Endometrial microvascular endothelial cells (primary cell): ENCODE measurements around the gene CSF1R. TPM values are rescaled to one million over a fixed set of nuclear protein-coding genes. Genes with fewer than 3 reads are reported as not detected.
"Not testable (repeated sequence)": the region's sequence is repeated elsewhere in the genome, so short reads cannot be mapped to it uniquely, and the experiment has no call there.

Experiments used
- in situ Hi-C: cut with HindIII; loops from 2 replicates; pipeline ENCODE4 v1.10.0; 2017; ENCODE audit warnings: low sequenced_read_pairs, low pct_unique_long_range_greater_than_20kb; ENCODE audit errors: inconsistent ontology term
- total RNA-seq: library from RNA; depleted of rRNA; stranded (reverse); fragments of >200 nt; gene quantifications from one replicate; pipeline ENCODE4 v1.2.3, GENCODE V29; 2015; ENCODE audit errors: inconsistent ontology term

Gene CSF1R
- total RNA-seq, 1 donor from 2014 or later = not detected

DNA sequence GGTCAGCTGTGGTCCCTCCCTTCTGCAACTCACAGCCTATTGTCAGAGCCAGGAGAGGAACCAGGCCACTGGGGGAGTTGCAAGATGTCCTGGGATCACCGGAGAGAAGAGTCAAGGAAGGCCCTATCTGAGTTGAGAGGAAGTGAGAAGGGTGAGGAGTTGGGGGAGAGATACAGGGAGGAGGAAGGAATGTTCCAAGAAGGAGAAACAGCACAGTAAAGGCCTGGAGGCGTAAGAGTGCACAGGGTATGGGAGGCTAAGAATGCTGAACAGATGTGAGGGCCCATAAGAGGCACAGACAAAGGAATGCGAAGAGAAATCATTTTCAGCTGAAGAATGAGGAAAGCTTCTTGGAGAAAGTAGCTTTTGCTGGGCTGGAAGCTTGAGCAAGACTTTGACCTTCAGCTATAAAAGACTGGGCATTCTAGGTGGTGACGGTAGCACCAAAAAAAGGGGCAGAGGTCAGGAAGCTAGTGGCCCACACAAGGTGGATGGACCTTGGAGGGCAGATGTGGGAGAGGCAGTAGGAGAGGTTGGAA, 21.6 kb upstream of the CSF1R start:
- in situ Hi-C loops = no loop called here

- in situ Hi-C loops = no loop called here
Measured at GRCh38 chr5:150106674-150107426, 20.5 kb upstream of the CSF1R start.

- in situ Hi-C loops = no loop called here
Measured at GRCh38 chr5:150105928-150106615, 19.7 kb upstream of the CSF1R start.

DNA sequence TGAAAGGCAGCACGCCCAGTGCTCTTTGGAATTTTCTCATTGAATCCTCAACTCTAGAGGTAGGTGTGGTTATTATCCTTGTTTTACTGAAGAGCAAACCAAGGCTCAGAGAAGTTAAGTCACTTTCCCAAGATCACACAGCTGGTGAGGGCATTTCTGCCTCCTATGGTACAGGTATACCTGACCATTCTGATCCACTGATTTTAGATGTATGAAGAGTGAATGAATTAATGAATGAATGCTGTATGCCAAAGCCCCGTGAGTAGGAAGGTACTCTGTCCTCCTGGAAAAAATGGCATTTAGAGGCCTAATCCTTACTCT, 18.2 kb upstream of the CSF1R start:
- in situ Hi-C loops = no loop called here

DNA sequence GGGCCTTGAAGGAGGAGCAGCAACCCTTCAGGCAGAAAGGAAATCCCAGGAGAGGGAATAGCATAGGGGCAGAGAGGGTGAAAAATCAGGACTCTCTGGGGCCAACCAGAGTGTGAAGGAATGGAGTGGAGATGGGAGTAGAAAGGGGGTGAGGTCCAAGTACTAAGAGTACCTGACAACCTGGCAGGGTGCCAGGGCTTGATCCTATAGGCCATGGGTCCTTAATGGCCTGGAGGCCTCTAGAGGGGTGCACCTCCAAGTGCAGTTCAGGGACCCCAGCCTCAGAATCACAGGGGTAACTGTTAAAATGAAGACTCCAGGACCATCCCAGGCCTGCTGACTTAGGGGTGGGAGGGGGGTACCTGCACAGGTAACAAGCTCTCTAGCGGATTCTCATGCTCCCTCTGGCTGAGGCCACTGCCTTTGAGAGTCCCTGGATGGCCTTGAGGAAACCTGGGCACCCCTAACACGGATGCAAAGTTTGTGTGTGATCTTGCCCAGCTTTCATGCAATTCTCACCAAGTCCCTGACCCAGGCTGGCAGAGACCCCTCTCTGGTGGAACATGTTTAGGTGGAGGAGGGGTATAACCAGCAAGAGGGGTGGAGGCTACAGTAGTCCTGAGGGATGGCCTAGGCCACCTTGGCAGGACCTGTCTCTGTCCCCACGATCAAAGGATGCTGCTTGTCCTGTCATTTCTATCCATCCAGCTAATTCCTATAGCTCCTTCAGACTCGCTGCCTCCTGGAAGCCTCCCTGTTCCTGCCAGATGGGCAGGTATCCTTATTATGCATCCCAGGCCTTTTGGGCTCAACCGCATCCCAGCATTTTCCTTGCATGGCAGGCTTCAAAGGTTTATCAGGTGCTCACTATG, 17.6 kb upstream of the CSF1R start:
- in situ Hi-C loops = no loop called here

GRCh38 chr5:150101023-150101422, 14.7 kb upstream of the CSF1R start:
- in situ Hi-C loops = no loop called here

DNA sequence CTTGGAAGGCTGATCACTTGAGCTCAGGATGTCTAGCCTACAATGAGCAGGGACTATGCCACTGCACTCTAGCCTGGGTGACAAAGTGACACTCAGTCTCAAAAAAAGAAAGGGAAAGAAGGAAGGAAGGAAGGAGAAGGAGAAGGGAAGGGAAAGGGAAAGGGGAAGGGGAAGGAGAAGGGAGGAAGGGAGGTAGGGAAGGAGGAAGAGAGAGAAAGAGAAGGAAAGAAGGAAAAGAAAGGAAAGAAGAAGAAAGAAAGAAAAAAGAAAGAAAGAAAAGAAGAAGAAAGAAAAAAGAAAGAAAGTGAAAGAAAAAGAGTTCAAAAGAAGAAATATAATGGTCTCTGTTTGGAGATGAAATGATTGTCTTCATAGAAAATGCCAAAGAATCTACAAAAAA, 10.8 kb upstream of the CSF1R start:
- in situ Hi-C loops = no loop called here

DNA sequence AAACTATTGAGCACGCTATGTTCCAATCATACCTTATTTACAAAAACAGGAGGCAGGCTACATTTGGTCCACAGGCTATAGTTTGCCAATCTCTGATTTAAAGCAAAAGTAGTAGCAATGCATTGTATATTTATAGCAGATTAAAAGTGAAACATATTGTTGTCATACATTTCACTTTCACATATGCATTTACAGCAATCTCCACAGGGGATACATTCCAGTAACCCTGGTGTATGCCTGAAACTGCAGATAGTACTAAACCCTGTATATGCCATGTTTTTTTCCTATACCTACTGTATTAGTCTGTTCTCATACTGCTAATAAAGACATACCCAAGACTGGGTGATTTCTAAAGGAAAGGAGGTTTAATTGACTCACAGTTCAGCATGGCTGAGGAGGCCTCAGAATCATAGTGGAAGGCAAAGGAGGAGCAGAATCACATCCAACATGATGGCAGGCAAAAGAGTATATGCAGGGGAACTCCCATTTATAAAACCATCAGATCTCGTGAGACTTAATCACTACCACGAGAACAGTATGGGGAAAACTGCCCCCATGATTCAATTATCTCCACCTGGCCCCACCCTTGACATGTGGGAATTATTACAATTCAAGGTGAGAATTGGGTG, 5.9 kb upstream of the CSF1R start:
- in situ Hi-C loops = no loop called here

DNA sequence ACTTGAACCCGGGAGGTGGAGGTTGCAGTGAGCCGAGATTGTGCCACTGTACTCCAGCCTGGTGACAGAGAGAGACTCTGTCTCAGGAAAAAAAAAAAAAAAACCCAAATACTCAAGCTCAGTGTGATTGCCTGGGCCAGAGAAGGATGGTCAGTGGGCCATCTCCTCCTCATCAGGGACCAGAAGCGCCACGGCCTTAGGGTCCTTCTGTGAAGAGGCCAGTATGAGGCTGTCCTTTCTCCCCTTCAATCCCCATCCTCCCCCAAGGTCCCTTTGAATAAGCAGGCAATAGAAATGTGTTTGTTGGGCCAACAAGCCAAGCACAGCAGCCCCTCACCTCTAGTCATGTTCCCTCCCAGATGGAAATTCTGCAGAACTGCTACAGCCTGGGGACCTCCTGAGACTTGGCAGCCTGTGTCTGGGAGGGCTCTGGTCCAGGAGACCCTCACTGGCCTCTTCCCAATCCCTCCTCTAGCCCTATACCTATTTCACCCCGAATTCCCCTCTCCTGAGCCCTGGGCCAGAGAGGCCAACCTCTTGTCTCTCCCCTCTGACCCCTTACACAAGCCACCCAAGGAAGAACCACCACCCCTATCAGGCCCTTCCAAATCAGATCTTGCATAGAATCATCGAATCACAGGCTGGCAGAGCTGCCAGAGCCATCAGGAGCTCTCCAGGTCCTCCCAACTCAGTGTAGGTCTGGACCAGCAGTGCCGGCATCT, 1.0 kb downstream of the CSF1R start:
- in situ Hi-C loops = no loop called here

- in situ Hi-C loops = not testable (repeated sequence)
Measured at GRCh38 chr5:150084754-150085153, 1.6 kb downstream of the CSF1R start.

DNA sequence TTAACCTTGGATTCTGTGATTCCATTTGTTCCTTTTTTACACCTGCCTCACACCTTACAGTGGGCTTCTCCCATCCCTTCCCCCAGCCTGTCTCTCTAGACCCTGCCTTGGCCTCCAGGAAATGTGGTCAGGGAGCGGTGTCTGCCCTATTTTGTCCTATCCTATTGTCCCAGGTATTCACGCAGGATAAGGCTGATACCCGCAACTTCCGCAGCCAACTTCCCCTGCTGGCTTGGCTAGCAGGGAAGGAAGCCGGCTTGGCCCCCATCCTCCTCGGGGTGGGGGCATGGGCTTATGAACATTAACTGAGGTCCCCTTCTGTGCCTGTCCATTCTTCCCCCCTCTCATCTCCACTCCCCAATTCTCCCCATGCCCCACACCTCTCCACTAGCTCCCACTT, 3.5 kb downstream of the CSF1R start:
- in situ Hi-C loops = no loop called here

GRCh38 chr5:150082374-150082773, 4.0 kb downstream of the CSF1R start:
- in situ Hi-C loops = no loop called here

DNA sequence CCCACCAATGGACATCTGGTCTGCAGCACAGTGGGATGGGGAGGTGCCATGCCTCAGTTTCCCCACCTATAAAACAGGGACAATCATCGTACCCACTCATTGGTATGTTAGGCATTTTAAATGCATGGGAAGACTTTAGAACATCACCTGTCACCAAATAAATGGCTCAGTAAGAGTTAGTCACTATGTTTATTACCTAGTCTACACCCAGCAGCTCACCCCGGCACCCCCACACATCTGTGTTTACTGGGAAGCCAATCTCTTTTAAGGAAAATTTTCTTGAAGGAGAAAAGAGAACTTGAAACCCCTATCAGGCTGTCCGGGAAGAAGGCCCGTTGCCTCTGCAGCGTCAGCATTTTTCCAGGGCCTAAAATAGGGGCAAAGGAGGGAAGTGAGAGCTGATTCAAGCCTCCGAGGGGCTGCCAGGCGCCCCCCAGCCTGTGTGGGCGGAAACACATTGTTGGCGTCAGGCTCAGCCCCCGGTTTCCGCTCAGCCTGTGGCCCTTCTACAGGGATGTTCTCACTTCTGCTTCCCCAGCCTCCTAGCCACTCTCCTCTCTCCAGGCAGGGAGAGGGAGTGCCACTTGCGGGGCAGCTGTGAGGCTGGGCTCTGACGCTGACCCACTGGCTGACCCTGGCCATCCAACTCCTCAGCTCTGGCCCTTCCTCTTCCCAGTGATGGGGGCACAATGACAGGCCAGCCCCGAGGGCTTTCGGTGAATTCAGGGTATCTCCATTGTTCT, 4.6 kb downstream of the CSF1R start:
- in situ Hi-C loops = no loop called here

DNA sequence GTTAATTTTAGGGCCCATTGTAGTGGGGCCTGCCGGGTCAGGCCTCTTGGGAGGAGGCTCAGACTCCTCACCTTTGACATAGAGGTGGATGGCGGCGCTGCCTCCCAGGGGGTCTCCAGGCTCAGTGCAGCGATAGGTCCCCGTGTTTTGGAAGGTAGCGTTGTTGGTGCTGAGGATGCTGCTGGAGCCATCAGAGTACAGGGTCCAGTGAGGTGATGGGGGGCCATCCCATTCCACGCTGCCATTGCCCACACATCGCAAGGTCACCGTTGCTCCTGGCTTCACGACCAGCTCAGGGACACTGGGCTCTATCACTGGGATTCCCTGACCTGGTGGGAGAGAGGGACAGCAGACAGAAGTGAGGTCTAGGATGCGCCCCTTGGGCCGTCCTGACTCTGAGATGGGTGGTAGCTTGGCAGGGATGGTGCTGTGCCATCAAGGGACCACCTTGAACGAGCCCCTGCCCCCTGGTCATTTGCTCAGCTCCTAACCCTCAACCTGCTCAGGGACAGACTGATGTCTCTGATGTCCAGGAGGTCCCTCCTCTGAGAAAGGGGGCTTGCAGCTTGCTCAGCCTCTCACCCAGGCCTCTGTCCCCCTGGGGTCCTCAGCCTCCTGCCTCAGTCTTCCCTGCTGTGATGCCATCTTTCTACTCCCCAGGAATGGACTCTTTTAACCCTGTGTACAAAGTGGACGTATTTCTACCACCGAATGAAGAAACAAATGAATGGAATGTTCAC, 5.5 kb downstream of the CSF1R start:
- in situ Hi-C loops = no loop called here

GRCh38 chr5:150079909-150080461, 6.4 kb downstream of the CSF1R start:
- in situ Hi-C loops = no loop called here

GRCh38 chr5:150078802-150079689, 7.3 kb downstream of the CSF1R start:
- in situ Hi-C loops = no loop called here
